Measurements from ENCODE around the gene PPP1R13B.

The PPP1R13B gene

DNA sequence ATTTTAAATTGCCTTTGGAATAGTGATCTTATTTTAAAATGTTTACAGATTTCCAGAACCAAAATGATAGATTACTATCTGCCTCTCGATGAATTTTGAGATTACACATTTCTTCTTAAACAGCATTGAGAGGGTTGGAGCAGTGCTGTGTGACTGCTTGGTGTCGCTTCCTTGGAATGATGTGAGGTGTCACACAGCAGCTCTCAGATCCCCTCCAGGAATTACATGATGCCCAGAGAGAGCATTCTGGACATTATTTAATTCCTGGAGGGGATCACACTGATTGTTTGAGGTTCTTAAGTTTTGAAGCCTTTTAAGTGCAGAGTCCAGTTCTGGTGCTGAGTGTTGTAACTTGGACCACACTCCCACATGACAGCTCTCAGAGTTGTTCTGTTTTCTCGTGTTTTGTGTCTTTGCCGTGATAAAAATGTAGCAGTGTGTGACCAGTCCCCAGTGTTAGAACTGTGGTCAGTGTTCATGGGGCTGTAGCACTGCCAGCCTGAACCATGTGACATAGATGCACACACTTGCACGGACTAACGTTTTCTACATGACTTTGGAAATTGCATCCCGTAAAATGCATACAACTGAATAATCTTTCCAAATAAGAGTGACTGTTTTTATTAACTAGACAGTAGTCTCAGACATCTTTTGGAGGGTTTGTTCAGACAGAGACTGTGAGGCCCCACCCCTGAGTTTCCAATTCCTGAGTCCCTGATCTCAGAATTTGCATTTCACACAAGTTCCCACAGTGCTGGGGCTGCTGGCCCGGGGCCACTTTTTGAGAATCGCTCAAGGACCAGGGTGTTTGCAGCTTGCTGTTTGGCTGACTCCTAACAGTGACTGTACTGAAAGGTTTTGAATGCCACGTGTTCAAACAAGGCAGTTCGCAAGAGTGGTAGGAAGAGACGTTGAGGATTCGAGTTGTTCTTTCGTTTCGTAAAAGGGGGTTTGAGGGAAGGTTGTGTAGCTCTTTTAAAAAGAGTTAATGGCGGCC, 158.2 kb downstream of the PPP1R13B start:
- TF ChIP-seq CTCF (IDR thresholded peaks at IDR 0.05; ENCODE audit: control insufficient read depth, insufficient read depth, low read depth, low read length, missing control alignments), result no peak
- no peak for DNase-seq (ENCODE audit: low read depth)
- H3K4me3 ChIP-seq (ENCODE audit: control insufficient read depth, low read depth, low read length), result no peak overlapping the region

GRCh38 chr14:103688441-103688840, 158.9 kb downstream of the PPP1R13B start:
- TF ChIP-seq CTCF (IDR thresholded peaks at IDR 0.05; ENCODE audit: control insufficient read depth, insufficient read depth, low read depth, low read length, missing control alignments), result no peak
- H3K4me3 ChIP-seq (ENCODE audit: control insufficient read depth, low read depth, low read length), result no peak overlapping the region
- DNase-seq (ENCODE audit: low read depth), result no peak

DNA sequence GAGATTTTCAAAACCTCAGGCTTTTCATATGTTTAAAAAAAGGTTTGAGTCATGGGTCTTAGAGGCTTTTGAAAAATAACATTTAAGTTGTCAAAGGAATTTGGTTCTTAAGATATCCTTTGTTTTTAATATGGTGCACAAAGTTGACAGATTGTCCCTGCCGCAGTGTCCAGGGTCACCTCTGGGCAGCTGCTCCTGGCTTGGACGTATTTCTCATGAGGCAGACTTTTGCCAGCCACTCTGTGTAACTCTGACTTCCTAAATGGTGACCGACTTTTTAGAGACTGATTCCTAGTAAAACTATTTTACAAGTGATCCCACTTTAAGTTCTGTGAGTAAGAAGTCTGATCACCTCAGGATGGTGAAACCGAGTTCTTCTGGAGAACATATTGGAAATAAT, 159.7 kb downstream of the PPP1R13B start:
- TF ChIP-seq CTCF (IDR thresholded peaks at IDR 0.05; ENCODE audit: control insufficient read depth, insufficient read depth, low read depth, low read length, missing control alignments), result no peak
- no peak for DNase-seq (ENCODE audit: low read depth)
- no peak overlapping the region for H3K4me3 ChIP-seq (ENCODE audit: control insufficient read depth, low read depth, low read length)

- no peak for DNase-seq (ENCODE audit: low read depth)
- H3K4me3 ChIP-seq (ENCODE audit: control insufficient read depth, low read depth, low read length), result no peak overlapping the region
Observed at GRCh38 chr14:103686831-103687485, 160.4 kb downstream of the PPP1R13B start.

DNA sequence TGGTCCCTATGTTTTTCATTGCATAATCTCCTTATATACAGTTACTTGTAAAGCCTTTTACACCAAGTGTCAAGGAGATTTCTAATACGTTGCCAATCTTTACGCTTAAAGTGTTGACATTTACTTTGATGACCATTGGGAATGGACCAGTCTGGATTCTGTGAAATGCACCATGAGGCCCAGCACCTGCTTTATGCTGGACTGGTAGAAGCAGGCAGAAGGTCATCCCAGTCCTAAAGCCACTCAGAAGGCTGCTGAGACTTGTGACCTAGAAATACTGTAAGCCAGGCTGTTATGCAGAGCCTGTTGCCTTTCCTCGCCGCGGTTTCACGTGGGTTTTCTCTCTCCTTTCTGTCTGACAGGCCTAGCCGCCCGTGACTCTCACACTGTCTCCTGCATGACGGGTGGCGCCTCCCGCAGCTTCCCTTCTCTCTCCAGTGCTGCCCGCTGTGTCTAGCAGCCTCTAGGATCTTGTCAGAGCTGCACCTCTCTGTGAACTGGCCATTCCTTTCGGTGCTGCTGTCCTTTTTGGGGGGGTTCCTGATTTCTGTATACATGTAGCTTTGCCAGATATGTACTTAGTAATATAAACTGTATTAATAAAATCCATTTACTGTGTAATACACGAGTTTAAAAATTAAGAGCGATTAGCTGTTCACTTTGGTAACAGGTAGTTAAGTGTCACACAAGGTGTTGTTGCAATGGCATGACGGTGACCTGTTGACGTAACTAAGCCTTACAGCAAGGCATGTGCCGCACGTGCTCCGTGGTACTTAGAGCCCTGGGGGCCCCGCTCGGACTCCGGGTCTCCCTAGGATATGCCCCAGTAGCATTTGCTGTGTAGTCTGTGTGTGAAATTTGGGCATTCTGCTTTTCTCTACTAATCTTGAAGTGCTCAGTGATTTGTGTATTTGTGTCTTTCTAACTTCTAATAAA, 161.8 kb downstream of the PPP1R13B start:
- TF ChIP-seq CTCF (IDR thresholded peaks at IDR 0.05; ENCODE audit: control insufficient read depth, insufficient read depth, low read depth, low read length, missing control alignments), result no peak
- H3K4me3 ChIP-seq (ENCODE audit: control insufficient read depth, low read depth, low read length), result no peak overlapping the region
- DNase-seq (ENCODE audit: low read depth), result no peak

More at GRCh38 chr14:103686831-103687485, 160.4 kb downstream of the PPP1R13B start:
- no peak for TF ChIP-seq CTCF (IDR thresholded peaks at IDR 0.05; ENCODE audit: control insufficient read depth, insufficient read depth, low read depth, low read length, missing control alignments)

DNA sequence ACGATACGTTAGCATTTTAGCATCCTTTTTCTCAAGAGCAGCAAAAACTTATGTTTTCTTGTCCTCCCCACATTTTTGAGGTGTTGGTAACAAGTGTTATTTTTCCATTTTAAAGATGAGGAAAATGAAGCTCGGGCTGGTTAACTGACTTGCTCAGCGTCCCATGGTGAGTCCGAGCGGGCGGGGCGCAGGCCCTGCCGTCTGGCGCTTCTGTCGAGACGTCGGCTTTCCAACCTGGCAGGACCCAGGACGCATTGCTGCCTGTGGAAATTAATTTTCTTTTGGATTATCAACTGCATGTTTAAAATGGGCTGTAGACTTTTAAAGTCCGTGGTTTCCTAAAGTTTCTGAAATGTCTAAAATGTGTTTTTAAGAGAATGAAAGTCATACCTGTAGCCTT, 162.5 kb downstream of the PPP1R13B start:
- no peak for DNase-seq (ENCODE audit: low read depth)
- no peak overlapping the region for H3K4me3 ChIP-seq (ENCODE audit: control insufficient read depth, low read depth, low read length)
- no peak for TF ChIP-seq CTCF (IDR thresholded peaks at IDR 0.05; ENCODE audit: control insufficient read depth, insufficient read depth, low read depth, low read length, missing control alignments)
